HepG2 (cell line): ENCODE results near the gene BAZ1A. TPM values are rescaled to one million over a fixed set of nuclear protein-coding genes. Genes with fewer than 3 reads are reported as not detected.

Source experiments
- AGO1 ChIP-seq: fragments of 200-400 bp; formaldehyde crosslinking; IDR thresholded peaks from 2 replicates; pipeline ENCODE4 v1.6.1; 2017; ENCODE audit warnings: mild to moderate bottlenecking, low read depth, low read length, moderate library complexity; ENCODE audit not compliant: poor library complexity, severe bottlenecking
- ATF5 ChIP-seq: sonication (generic); formaldehyde crosslinking; IDR thresholded peaks from 2 replicates; pipeline ENCODE4 v1.4.0; 2020; ENCODE audit warnings: mild to moderate bottlenecking, low read depth, missing genetic modification reagents
- CBFB ChIP-seq: sonication (generic); formaldehyde crosslinking; IDR thresholded peaks from 2 replicates; pipeline ENCODE4 v1.4.0; 2020; ENCODE audit warnings: missing genetic modification reagents
- CBX5 ChIP-seq: sonication (generic); formaldehyde crosslinking; IDR thresholded peaks from 2 replicates; pipeline ENCODE4 v1.4.0; 2020; ENCODE audit warnings: missing genetic modification reagents, borderline replicate concordance
- E2F2 ChIP-seq: sonication (generic); formaldehyde crosslinking; IDR thresholded peaks from 2 replicates; pipeline ENCODE4 v1.4.0; 2020; ENCODE audit warnings: missing genetic modification reagents, borderline replicate concordance
- E2F5 ChIP-seq: sonication (generic); formaldehyde crosslinking; conservative IDR thresholded peaks from 2 replicates; pipeline ENCODE4 v1.4.0; 2020; ENCODE audit warnings: missing genetic modification reagents
- HMG20B ChIP-seq: conservative IDR thresholded peaks from 2 replicates; pipeline ENCODE4 v1.6.1; 2016; ENCODE audit warnings: missing genetic modification reagents, missing compliant biosample characterization
- HNRNPH1 ChIP-seq: fragments of 200-400 bp; formaldehyde crosslinking; optimal IDR thresholded peaks from 2 replicates; pipeline ENCODE3; 2017; ENCODE audit warnings: mild to moderate bottlenecking, low read depth, low read length
- MEF2D ChIP-seq: sonication (generic); formaldehyde crosslinking; IDR thresholded peaks from 2 replicates; pipeline ENCODE4 v1.5.1; 2020; ENCODE audit warnings: mild to moderate bottlenecking, missing genetic modification reagents
- NCOA1 ChIP-seq: sonication (generic); formaldehyde crosslinking; IDR thresholded peaks from 2 replicates; pipeline ENCODE4 v1.9.0; 2021; ENCODE audit warnings: missing genetic modification reagents
- NFATC3 ChIP-seq: sonication (generic); formaldehyde crosslinking; IDR thresholded peaks from 2 replicates; pipeline ENCODE4 v1.5.1; 2020; ENCODE audit warnings: mild to moderate bottlenecking, missing genetic modification reagents
- NR0B2 ChIP-seq: sonication (generic); formaldehyde crosslinking; IDR thresholded peaks from 2 replicates; pipeline ENCODE4 v1.4.0; 2020; ENCODE audit warnings: mild to moderate bottlenecking, missing genetic modification reagents
- PHB2 ChIP-seq: fragments of 450-650 bp; IDR thresholded peaks from 2 replicates; pipeline ENCODE4 v1.6.1; 2018; ENCODE audit not compliant: partially characterized antibody
- SOX13 ChIP-seq, 3 experiments: fragments of 450-650 bp in 1 of 3; sonication (generic) in 1 of 3; formaldehyde crosslinking in 1 of 3; IDR thresholded peaks in 2 of 3; conservative IDR thresholded peaks in 1 of 3; 2 replicates each; pipeline versions ENCODE4 v1.5.0 to v1.6.1; 2016 to 2020; ENCODE audit warnings: antibody characterized with exemption in 1 of 3, mild to moderate bottlenecking in 1 of 3, missing compliant biosample characterization in 1 of 3, missing genetic modification reagents in 1 of 3, moderate library complexity in 1 of 3
- TARDBP ChIP-seq: sonication (generic); formaldehyde crosslinking; IDR thresholded peaks from 2 replicates; pipeline ENCODE4 v1.8.0; 2022; ENCODE audit warnings: mild to moderate bottlenecking, missing genetic modification reagents
- ZBTB34 ChIP-seq: sonication (generic); formaldehyde crosslinking; IDR thresholded peaks from 2 replicates; pipeline ENCODE4 v1.8.0; 2022; ENCODE audit warnings: mild to moderate bottlenecking, missing genetic modification reagents
- ZEB1 ChIP-seq: IDR thresholded peaks from 2 replicates; pipeline ENCODE4 v1.6.1; 2012; ENCODE audit warnings: mild to moderate bottlenecking, low read depth, inconsistent platforms; ENCODE audit not compliant: insufficient replicate concordance
- ZFP36L1 ChIP-seq: sonication (generic); formaldehyde crosslinking; IDR thresholded peaks from 2 replicates; pipeline ENCODE4 v1.8.0; 2022; ENCODE audit warnings: mild to moderate bottlenecking, missing genetic modification reagents, moderate library complexity
- ZFY ChIP-seq: sonication (generic); formaldehyde crosslinking; IDR thresholded peaks from 2 replicates; pipeline ENCODE4 v1.4.0; 2020; ENCODE audit warnings: missing genetic modification reagents
- ZNF121 ChIP-seq: sonication (generic); formaldehyde crosslinking; IDR thresholded peaks from 2 replicates; pipeline ENCODE4 v1.5.0; 2020; ENCODE audit warnings: mild to moderate bottlenecking, missing genetic modification reagents
- ZNF207 ChIP-seq: fragments of 450-650 bp; IDR thresholded peaks from 2 replicates; pipeline ENCODE4 v1.6.1; 2016; ENCODE audit warnings: antibody characterized with exemption, borderline replicate concordance
- ZNF44 ChIP-seq: sonication (generic); formaldehyde crosslinking; IDR thresholded peaks from 2 replicates; pipeline ENCODE4 v1.5.1; 2020; ENCODE audit warnings: mild to moderate bottlenecking, missing genetic modification reagents
- ZZZ3 ChIP-seq: sonication (generic); formaldehyde crosslinking; IDR thresholded peaks from 2 replicates; pipeline ENCODE4 v1.4.0; 2020; ENCODE audit warnings: missing genetic modification reagents, mild to moderate bottlenecking, borderline replicate concordance
- polyA plus RNA-seq, 8 experiments: library from polyadenylated mRNA; depleted of rRNA in 3 of 8; stranded (reverse) in 7 of 8; unstranded in 1 of 8; fragments of >200 nt; fragmentation: Illumina TruSeq in 4 of 8; extraction: Trizol in 4 of 8; gene quantifications; 2 replicates each; pipeline versions ENCODE4 v1.2.1 to v1.2.3, GENCODE V29; 2011 to 2016; ENCODE audit warnings: low read depth in 4 of 8, missing spikeins in 1 of 8, mixed read lengths in 1 of 8; ENCODE audit not compliant: insufficient read depth in 1 of 8
- total RNA-seq, 5 experiments: library from RNA; depleted of rRNA; stranded (reverse); fragments of >200 nt; fragmentation: Illumina TruSeq; extraction: Trizol; gene quantifications; 2 replicates each; pipeline ENCODE4 v1.2.3, GENCODE V29; 2016; ENCODE audit warnings: low read depth in 1 of 5

Gene BAZ1A
- total and polyA plus RNA-seq, 2 of the 13 experiments (the other 11 are each of a cell fraction or from before 2014, with no cell fraction given), result 20.9 to 56.8 TPM

GRCh38 chr14:34797747-34798583 lies 77.2 kb downstream of the BAZ1A start (continued):
- peak; percentile 56; the same call in 1 of the 2 replicates for TF ChIP-seq NFATC3
- no peak for TF ChIP-seq E2F2 (CRISPR knock-in tag)
- TF ChIP-seq HNRNPH1, result no peak
- TF ChIP-seq NCOA1 (CRISPR knock-in tag), result no peak
- TF ChIP-seq CBX5 (CRISPR knock-in tag), result peak; percentile 13
- no peak for TF ChIP-seq MEF2D (CRISPR knock-in tag)
- TF ChIP-seq AGO1, result no peak
- TF ChIP-seq CBFB, result 0 out of 2 replicates have a peak, but pooled peaks have one; percentile 60
- peak; percentile 80; the same call in 1 of the 2 replicates for TF ChIP-seq ZNF44
- TF ChIP-seq ZEB1, result no peak
- no peak for TF ChIP-seq ZNF207
- no peak for TF ChIP-seq NR0B2
- TF ChIP-seq ZNF121 (CRISPR knock-in tag), result no peak
- TF ChIP-seq HMG20B, result 0 out of 2 replicates have a peak, but pooled peaks have one; percentile 53
- TF ChIP-seq E2F5 (CRISPR knock-in tag), result no peak
- TF ChIP-seq ZZZ3, result no peak
- TF ChIP-seq TARDBP, result peak; percentile 81
- TF ChIP-seq ATF5, result no peak
- TF ChIP-seq ZBTB34 (CRISPR knock-in tag), result no peak
- TF ChIP-seq ZFY (CRISPR knock-in tag), result peak; percentile 55; the same call in 1 of the 2 replicates
- TF ChIP-seq PHB2, result no peak
- no peak for TF ChIP-seq ZFP36L1 (CRISPR knock-in tag)
- no peak for TF ChIP-seq SOX13 (IDR thresholded peaks at IDR 0.05)
- peak in 1 of 2 experiments; percentile 86; a peak in 2 of 4 replicates for TF ChIP-seq SOX13 (CRISPR knock-in tag; conservative IDR thresholded peaks at IDR 0.05 in 1 of 2, IDR thresholded peaks at IDR 0.05 in 1 of 2)
